ENCODE results near the gene KLRF1. TPM values are rescaled to one million over a fixed set of nuclear protein-coding genes. Genes with fewer than 3 reads are reported as not detected.

Gene KLRF1
- total RNA-seq, 1 experiment from 2014 or later: not detected

DNA sequence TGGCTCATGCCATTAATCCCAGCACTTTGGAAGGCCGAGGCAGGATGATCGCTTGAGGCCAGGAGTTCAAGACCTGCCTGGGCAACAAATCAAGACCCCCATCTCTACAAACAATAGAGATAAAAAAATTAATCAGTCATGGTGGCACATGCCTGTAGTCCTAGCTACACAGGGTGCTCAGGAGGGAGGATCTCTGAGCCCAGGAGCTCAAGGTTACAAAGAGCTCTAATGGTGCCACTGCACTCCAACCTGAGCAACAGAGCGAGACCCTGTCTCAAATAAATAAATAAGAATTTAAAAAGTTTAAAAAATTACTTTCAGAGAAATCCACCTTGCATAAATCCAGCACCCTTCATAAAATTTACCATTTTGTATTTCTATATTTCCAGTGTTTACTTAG, 2.2 kb downstream of the KLRF1 start:
- no peak overlapping the region for H3K18ac ChIP-seq (ENCODE audit: insufficient read length, low read depth, low read length)
- no peaks in the 10 kb centered on the region for H3K36me3 Mint-ChIP-seq (ENCODE audit: insufficient read depth in 1 of 3, low read depth in 3 of 3)
- H3K9me3 Mint-ChIP-seq: no peaks in the 10 kb centered on the region

More for the DNA sequence above, 2.2 kb downstream of the KLRF1 start:
- Histone ChIP-seq H2BK15ac (ENCODE audit: low read depth, low read length) (no peak overlapping the region), H2BK12ac (ENCODE audit: insufficient read length, low read depth, low read length) (no peak overlapping the region), H3K9me3 (ENCODE audit: control insufficient read depth, low read depth, low read length) (no peaks in the 10 kb centered on the region), H2BK120ac (ENCODE audit: low read depth, low read length, poor library complexity, severe bottlenecking) (no peak overlapping the region), H2AFZ (ENCODE audit: low read length) (no peak overlapping the region), H4K8ac (replicated peaks; ENCODE audit: insufficient read length, low read depth, low read length) (no peak overlapping the region), H3K56ac (ENCODE audit: insufficient read length, low read depth, low read length) (no peak overlapping the region), H3T11ph (ENCODE audit: low read length) (no peak overlapping the region), H3K23ac (ENCODE audit: insufficient read length, low read depth, low read length) (no peak overlapping the region), H4K91ac (ENCODE audit: insufficient read length, low read depth, low read length) (no peak overlapping the region), H2AK5ac (ENCODE audit: insufficient read length, low read length) (no peak overlapping the region), H3K79me2 (ENCODE audit: insufficient read depth, low read length) (no peaks in the 10 kb centered on the region), H3K27me3 (ENCODE audit: insufficient read depth, low read length) (no peaks in the 10 kb centered on the region), H3K27ac (ENCODE audit: insufficient read length, low read depth, low read length) (no peak overlapping the region), H2BK5ac (ENCODE audit: insufficient read length, low read length) (no peak overlapping the region), H3K9ac (ENCODE audit: extremely low read depth, insufficient read length, low read length) (no peak overlapping the region), H4K20me1 (ENCODE audit: control insufficient read depth, insufficient read depth, insufficient read length) (no peaks in the 10 kb centered on the region), H3K4me2 (ENCODE audit: insufficient read depth, insufficient read length, low read length) (no peak overlapping the region), H3K79me1 (ENCODE audit: insufficient read depth, low read depth, low read length, poor library complexity, severe bottlenecking) (no peaks in the 10 kb centered on the region), H3K14ac (ENCODE audit: insufficient read depth, low read length) (no peak overlapping the region), H3K23me2 (ENCODE audit: insufficient read length, low read depth, low read length, poor library complexity, severe bottlenecking) (no peaks in the 10 kb centered on the region), H4K5ac (ENCODE audit: insufficient read length, low read depth, low read length) (no peak overlapping the region), H3K4me1 (ENCODE audit: insufficient read depth, low read length) (no peaks in the 10 kb centered on the region; the same call in 1 of the 2 replicates), H3K4ac (ENCODE audit: low read depth, low read length) (no peak overlapping the region), H2BK20ac (ENCODE audit: low read depth, low read length, poor library complexity, severe bottlenecking) (no peak overlapping the region)
- no peak overlapping the region for H3K4me3 Mint-ChIP-seq
- TF ChIP-seq CTCF (conservative IDR thresholded peaks at IDR 0.05): no peak
- peaks cover 0 to 3% of the 10 kb centered on the region in 2 experiments; a peak in 2 of 4 replicates for H3K4me1 Mint-ChIP-seq
- WGBS (ENCODE audit: extremely low coverage, insufficient read length, low lambda C conversion rate): no CpG with 5 or more reads among the region's 3 CpGs
- H3K27ac Mint-ChIP-seq: no peak overlapping the region
- H3K27me3 Mint-ChIP-seq (ENCODE audit: low read depth): no peaks in the 10 kb centered on the region; the same call in 1 of the 2 replicates
- no peak for DNase-seq
